HL-60 (cell line): ENCODE measurements around the gene CDK17.

Experiments used
- DNase-seq, 2 experiments: peaks; one replicate each; pipeline ENCODE4 v3.0.0-alpha.2; 2010 to 2020; ENCODE audit warnings: low read depth in 1 of 2, low spot score in 1 of 2
- H3K27ac ChIP-seq: fragments of 250-450 bp; sonication (Bioruptor Pico); replicated peaks from 2 replicates; pipeline ENCODE4 v1.5.1; 2020; ENCODE audit warnings: mild to moderate bottlenecking, moderate library complexity
- H3K27me3 ChIP-seq: fragments of 250-450 bp; sonication (Bioruptor Pico); 2 replicates; pipeline ENCODE4 v1.5.1; 2021; ENCODE audit warnings: mild to moderate bottlenecking, moderate library complexity; ENCODE audit not compliant: insufficient read depth, poor library complexity, severe bottlenecking
- H3K4me3 ChIP-seq: replicated peaks from 2 replicates; pipeline ENCODE4 v1.5.1; 2011; ENCODE audit warnings: mild to moderate bottlenecking, control low read depth, low read length; ENCODE audit not compliant: insufficient read depth
- CTCF ChIP-seq: IDR thresholded peaks from one replicate; pipeline ENCODE4 v1.5.1; 2011; ENCODE audit warnings: low read length, control low read depth, inconsistent platforms; ENCODE audit not compliant: insufficient read depth
- GABPA ChIP-seq: IDR thresholded peaks from 2 replicates; pipeline ENCODE4 v1.6.1; 2012; ENCODE audit warnings: low read depth
- POLR2AphosphoS5 ChIP-seq: IDR thresholded peaks from 2 replicates; pipeline ENCODE4 v1.6.1; 2012; ENCODE audit warnings: low read depth
- REST ChIP-seq: IDR thresholded peaks from 2 replicates; pipeline ENCODE4 v1.6.1; 2012; ENCODE audit warnings: low read depth; ENCODE audit not compliant: insufficient replicate concordance
- SPI1 ChIP-seq: IDR thresholded peaks from 2 replicates; pipeline ENCODE4 v1.6.1; 2012; ENCODE audit warnings: low read depth, mild to moderate bottlenecking, borderline replicate concordance

CDK17 gene

GRCh38 chr12:96249196-96250118, 150.8 kb downstream of the CDK17 start:
- no peak for DNase-seq
- H3K27me3 ChIP-seq = no peaks in the 10 kb centered on the region
- no peak overlapping the region for H3K4me3 ChIP-seq
- no peak for TF ChIP-seq CTCF
- TF ChIP-seq GABPA = no peak
- TF ChIP-seq POLR2AphosphoS5 = no peak
- TF ChIP-seq SPI1 = no peak
- TF ChIP-seq REST = no peak
- no peak overlapping the region for H3K27ac ChIP-seq

GRCh38 chr12:96248136-96248931, 151.9 kb downstream of the CDK17 start:
- DNase-seq = no peak
- Histone ChIP-seq H3K27me3 (no peaks in the 10 kb centered on the region), H3K27ac (no peak overlapping the region), H3K4me3 (no peak overlapping the region)
- TF ChIP-seq GABPA = no peak
- TF ChIP-seq POLR2AphosphoS5 = no peak
- TF ChIP-seq REST = no peak
- no peak for TF ChIP-seq SPI1
- no peak for TF ChIP-seq CTCF

GRCh38 chr12:96247563-96247962, 152.7 kb downstream of the CDK17 start:
- DNase-seq = no peak
- H3K27ac ChIP-seq = no peak overlapping the region
- no peak overlapping the region for H3K4me3 ChIP-seq
- TF ChIP-seq SPI1 (no peak), CTCF (no peak), REST (no peak), GABPA (no peak), POLR2AphosphoS5 (no peak)
- H3K27me3 ChIP-seq = no peaks in the 10 kb centered on the region
